HepG2 (cell line): Measurements from ENCODE around the gene CAPN2. TPM values are rescaled to one million over a fixed set of nuclear protein-coding genes. Genes with fewer than 3 reads are reported as not detected.

Experiments
- ATAC-seq: fragments of 200-7000 bp; cut with Tn5 transposase; 3 replicates; pipeline ENCODE4 v1.9.1; 2020; ENCODE audit warnings: mild to moderate bottlenecking, moderate library complexity
- BruUV-seq: library from RNA; stranded (reverse); fragments of 400-500 nt; replicated peaks from 2 replicates; lab custom pipeline; 2021; lab: Mats Ljungman, UMichigan
- CTCF ChIA-PET: fragments of 300-600 bp; formaldehyde crosslinking; extraction: SDS; loops from one replicate; lab custom pipeline; 2021; ENCODE audit warnings: low total read pairs, inconsistent platforms, low intra/inter-chr PET ratio; lab: Yijun Ruan, JAX
- POLR2A ChIA-PET: fragments of 350-600 bp; sonication (Branson Sonifier 250); formaldehyde crosslinking; loops from one replicate; lab custom pipeline; 2020; ENCODE audit warnings: antibody characterized with exemption, inconsistent platforms; lab: Yijun Ruan, JAX
- DNase-seq: peaks from one replicate; pipeline ENCODE4 v3.0.0-alpha.2; 2015; ENCODE audit warnings: low spot score
- FAIRE-seq: peaks from 3 replicates; lab custom pipeline; 2011; peaks lifted over from hg19 to GRCh38; lab: Jason Lieb, UNC
- H2AFZ ChIP-seq: one replicate; pipeline ENCODE4 v1.6.1; 2011; ENCODE audit warnings: low read length, inconsistent platforms
- H3K27ac ChIP-seq: fragments of 300-600 bp; 3 replicates; pipeline ENCODE4 v1.8.0; 2011; ENCODE audit warnings: mixed run types, mild to moderate bottlenecking, mixed read lengths, low read length, inconsistent platforms; ENCODE audit not compliant: insufficient read depth; ENCODE audit errors: extremely low read length
- H3K27me3 ChIP-seq, 2 experiments: fragments of 200-600 bp in 1 of 2; 2 replicates in 1 of 2; 3 replicates in 1 of 2; pipeline versions ENCODE4 v1.6.0 to v1.8.0; 2011; ENCODE audit warnings: low read length in 2 of 2, mild to moderate bottlenecking in 2 of 2, moderate library complexity in 2 of 2, inconsistent platforms in 1 of 2; ENCODE audit not compliant: insufficient read depth in 2 of 2, control insufficient read depth in 1 of 2
- H3K36me3 ChIP-seq, 2 experiments: fragments of 200-600 bp in 1 of 2; replicated peaks in 1 of 2; 2 replicates in 1 of 2; 3 replicates in 1 of 2; pipeline versions ENCODE4 v1.5.1 to v1.8.0; 2011; ENCODE audit warnings: low read length in 2 of 2, inconsistent platforms in 1 of 2; ENCODE audit not compliant: insufficient read depth in 2 of 2, control insufficient read depth in 1 of 2
- H3K4me1 ChIP-seq: 2 replicates; pipeline ENCODE4 v1.5.1; 2012; ENCODE audit warnings: low read length, inconsistent platforms; ENCODE audit not compliant: insufficient read depth
- H3K4me2 ChIP-seq: 2 replicates; pipeline ENCODE4 v1.6.0; 2011; ENCODE audit warnings: low read depth, low read length, inconsistent platforms
- H3K4me3 ChIP-seq, 3 experiments: fragments of 200-600 bp in 1 of 3; sonication (generic), shearing (Covaris generic) in 1 of 3; replicated peaks in 1 of 3; 2 replicates each; pipeline ENCODE4 v1.5.1; 2011 to 2016; ENCODE audit warnings: low read length in 3 of 3, inconsistent platforms in 2 of 3, low read depth in 2 of 3, mild to moderate bottlenecking in 2 of 3, control low read depth in 1 of 3, mixed read lengths in 1 of 3; ENCODE audit not compliant: insufficient read depth in 1 of 3
- H3K79me2 ChIP-seq: one replicate; pipeline ENCODE4 v1.6.1; 2011; ENCODE audit warnings: low read length, inconsistent platforms; ENCODE audit not compliant: insufficient read depth
- H3K9ac ChIP-seq: 2 replicates; pipeline ENCODE4 v1.6.0; 2011; ENCODE audit warnings: mild to moderate bottlenecking, low read depth, low read length, inconsistent platforms; ENCODE audit not compliant: insufficient read depth
- H3K9me3 ChIP-seq: 2 replicates; pipeline ENCODE4 v1.5.1; 2012; ENCODE audit warnings: mild to moderate bottlenecking, low read length
- H4K20me1 ChIP-seq: 2 replicates; pipeline ENCODE4 v1.6.0; 2011; ENCODE audit warnings: inconsistent platforms, mild to moderate bottlenecking, low read length, moderate library complexity; ENCODE audit not compliant: insufficient read depth
- AGO2 ChIP-seq: fragments of 200-400 bp; formaldehyde crosslinking; optimal IDR thresholded peaks from 2 replicates; pipeline ENCODE3; 2017; ENCODE audit warnings: mild to moderate bottlenecking, low read depth, low read length, moderate library complexity
- CBFB ChIP-seq: sonication (generic); formaldehyde crosslinking; IDR thresholded peaks from 2 replicates; pipeline ENCODE4 v1.4.0; 2020; ENCODE audit warnings: missing genetic modification reagents
- CBX1 ChIP-seq: IDR thresholded peaks from one replicate; pipeline ENCODE4 v1.6.1; 2016; ENCODE audit warnings: antibody characterized with exemption, low read depth
- DNMT1 ChIP-seq: sonication (generic); formaldehyde crosslinking; IDR thresholded peaks from 2 replicates; pipeline ENCODE4 v1.5.1; 2020; ENCODE audit warnings: mild to moderate bottlenecking, missing genetic modification reagents
- MYNN ChIP-seq: sonication (generic); formaldehyde crosslinking; IDR thresholded peaks from 2 replicates; pipeline ENCODE4 v1.4.0; 2020; ENCODE audit warnings: mild to moderate bottlenecking, low read depth, missing genetic modification reagents
- NFATC3 ChIP-seq: sonication (generic); formaldehyde crosslinking; IDR thresholded peaks from 2 replicates; pipeline ENCODE4 v1.5.1; 2020; ENCODE audit warnings: mild to moderate bottlenecking, missing genetic modification reagents
- PLRG1 ChIP-seq: fragments of 450-650 bp; conservative IDR thresholded peaks from 2 replicates; pipeline ENCODE4 v1.6.1; 2016
- RFX5 ChIP-seq: IDR thresholded peaks from 2 replicates; pipeline ENCODE4 v1.6.1; 2011; ENCODE audit warnings: low read depth, low read length, improper control_type of control experiment
- TBX3 ChIP-seq: fragments of 450-650 bp; IDR thresholded peaks from 2 replicates; pipeline ENCODE4 v1.6.1; 2017; ENCODE audit warnings: antibody characterized with exemption, mild to moderate bottlenecking, inconsistent platforms, borderline replicate concordance
- ZGPAT ChIP-seq: IDR thresholded peaks from 2 replicates; pipeline ENCODE4 v1.6.1; 2016; ENCODE audit warnings: mild to moderate bottlenecking
- ZNF234 ChIP-seq: sonication (generic); formaldehyde crosslinking; conservative IDR thresholded peaks from 2 replicates; pipeline ENCODE4 v1.5.1; 2020; ENCODE audit warnings: mild to moderate bottlenecking, missing genetic modification reagents
- ZNF615 ChIP-seq: sonication (generic); formaldehyde crosslinking; IDR thresholded peaks from 2 replicates; pipeline ENCODE4 v1.5.0; 2020; ENCODE audit warnings: mild to moderate bottlenecking, missing genetic modification reagents, borderline replicate concordance
- ZSCAN25 ChIP-seq: sonication (generic); formaldehyde crosslinking; IDR thresholded peaks from 2 replicates; pipeline ENCODE4 v1.8.0; 2022; ENCODE audit warnings: mild to moderate bottlenecking, missing genetic modification reagents
- WGBS: methylation state at CpG from one replicate; pipeline ENCODE4 v1.1.6; 2017; ENCODE audit warnings: low lambda C conversion rate; 5-methylcytosine and 5-hydroxymethylcytosine counted together
- in situ Hi-C: cut with HindIII; loops from 2 replicates; pipeline ENCODE4 v1.10.0; 2017; ENCODE audit warnings: low pct_unique_long_range_greater_than_20kb; ENCODE audit not compliant: extremely low pct_ligation_motif_present
- intact Hi-C: fragments of 100-400 bp; cut with micrococcal nuclease; formaldehyde crosslinking; loops from one replicate; pipeline ENCODE4 v1.10.0; 2022; ENCODE audit not compliant: unreplicated experiment
- polyA plus RNA-seq, 8 experiments: library from polyadenylated mRNA; depleted of rRNA in 3 of 8; stranded (reverse) in 7 of 8; unstranded in 1 of 8; fragments of >200 nt; fragmentation: Illumina TruSeq in 4 of 8; extraction: Trizol in 4 of 8; gene quantifications; 2 replicates each; pipeline versions ENCODE4 v1.2.1 to v1.2.3, GENCODE V29; 2011 to 2016; ENCODE audit warnings: low read depth in 4 of 8, missing spikeins in 1 of 8, mixed read lengths in 1 of 8; ENCODE audit not compliant: insufficient read depth in 1 of 8
- total RNA-seq, 5 experiments: library from RNA; depleted of rRNA; stranded (reverse); fragments of >200 nt; fragmentation: Illumina TruSeq; extraction: Trizol; gene quantifications; 2 replicates each; pipeline ENCODE4 v1.2.3, GENCODE V29; 2016; ENCODE audit warnings: low read depth in 1 of 5
- TF ChIP-seq, protein P1 (sequence below): sonication (generic); formaldehyde crosslinking; IDR thresholded peaks from 2 replicates; pipeline ENCODE4 v1.4.0; 2020; ENCODE audit warnings: missing genetic modification reagents, mild to moderate bottlenecking, borderline replicate concordance
- TF ChIP-seq, protein P2 (sequence below): sonication (generic); formaldehyde crosslinking; IDR thresholded peaks from 2 replicates; pipeline ENCODE4 v1.4.0; 2020; ENCODE audit warnings: low read depth, missing genetic modification reagents

The CAPN2 gene
- total and polyA plus RNA-seq, 2 of the 13 experiments (the other 11 are each of a cell fraction or from before 2014, with no cell fraction given): 6.2 to 7.4 TPM

GRCh38 chr1:223723351-223723904 is 11.1 kb downstream of the CAPN2 start:
- no peaks in the 10 kb centered on the region for H3K9me3 ChIP-seq
- ATAC-seq: no peak
- FAIRE-seq: no peak
- no peak for DNase-seq
- H3K4me2 ChIP-seq: no peak overlapping the region
- CTCF ChIA-PET: no interaction called here
- H3K79me2 ChIP-seq: no peaks in the 10 kb centered on the region
- intact Hi-C loops (no loop called here), in situ Hi-C loops (no loop called here)
- H2AFZ ChIP-seq: no peak overlapping the region
- H3K36me3 ChIP-seq: no peaks in the 10 kb centered on the region; a peak in 1 of 5 replicates
- H3K27ac ChIP-seq: no peak overlapping the region
- no peaks in the 10 kb centered on the region for H4K20me1 ChIP-seq
- BruUV-seq: no TSS peak
- POLR2A ChIA-PET: no interaction called here
- H3K4me1 ChIP-seq: peaks cover 31% of the 10 kb centered on the region
- 74% methylated on average over 6 of the region's 6 CpGs for WGBS
- H3K27me3 ChIP-seq: no peaks in the 10 kb centered on the region
- H3K9ac ChIP-seq: no peak overlapping the region
- H3K4me3 ChIP-seq: no peak overlapping the region
- TF ChIP-seq, protein P1, sequence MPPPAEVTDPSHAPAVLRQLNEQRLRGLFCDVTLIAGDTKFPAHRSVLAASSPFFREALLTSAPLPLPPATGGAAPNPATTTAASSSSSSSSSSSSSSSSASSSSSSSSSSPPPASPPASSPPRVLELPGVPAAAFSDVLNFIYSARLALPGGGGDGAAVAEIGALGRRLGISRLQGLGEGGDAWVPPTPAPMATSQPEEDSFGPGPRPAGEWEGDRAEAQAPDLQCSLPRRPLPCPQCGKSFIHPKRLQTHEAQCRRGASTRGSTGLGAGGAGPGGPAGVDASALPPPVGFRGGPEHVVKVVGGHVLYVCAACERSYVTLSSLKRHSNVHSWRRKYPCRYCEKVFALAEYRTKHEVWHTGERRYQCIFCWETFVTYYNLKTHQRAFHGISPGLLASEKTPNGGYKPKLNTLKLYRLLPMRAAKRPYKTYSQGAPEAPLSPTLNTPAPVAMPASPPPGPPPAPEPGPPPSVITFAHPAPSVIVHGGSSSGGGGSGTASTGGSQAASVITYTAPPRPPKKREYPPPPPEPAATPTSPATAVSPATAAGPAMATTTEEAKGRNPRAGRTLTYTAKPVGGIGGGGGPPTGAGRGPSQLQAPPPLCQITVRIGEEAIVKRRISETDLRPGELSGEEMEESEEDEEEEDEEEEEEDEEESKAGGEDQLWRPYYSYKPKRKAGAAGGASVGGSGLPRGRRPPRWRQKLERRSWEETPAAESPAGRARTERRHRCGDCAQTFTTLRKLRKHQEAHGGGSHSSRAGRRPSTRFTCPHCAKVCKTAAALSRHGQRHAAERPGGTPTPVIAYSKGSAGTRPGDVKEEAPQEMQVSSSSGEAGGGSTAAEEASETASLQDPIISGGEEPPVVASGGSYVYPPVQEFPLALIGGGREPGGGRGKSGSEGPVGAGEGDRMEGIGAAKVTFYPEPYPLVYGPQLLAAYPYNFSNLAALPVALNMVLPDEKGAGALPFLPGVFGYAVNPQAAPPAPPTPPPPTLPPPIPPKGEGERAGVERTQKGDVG (CRISPR knock-in tag): no peak
- TF ChIP-seq ZNF615 (no peak), CBX1 (no peak), RFX5 (no peak), PLRG1 (no peak), AGO2 (no peak), ZNF234 (CRISPR knock-in tag) (no peak), TBX3 (no peak), ZGPAT (CRISPR knock-in tag) (no peak), NFATC3 (CRISPR knock-in tag) (no peak), DNMT1 (CRISPR knock-in tag) (no peak), MYNN (no peak), ZSCAN25 (no peak), CBFB (no peak)
- TF ChIP-seq, protein P2, sequence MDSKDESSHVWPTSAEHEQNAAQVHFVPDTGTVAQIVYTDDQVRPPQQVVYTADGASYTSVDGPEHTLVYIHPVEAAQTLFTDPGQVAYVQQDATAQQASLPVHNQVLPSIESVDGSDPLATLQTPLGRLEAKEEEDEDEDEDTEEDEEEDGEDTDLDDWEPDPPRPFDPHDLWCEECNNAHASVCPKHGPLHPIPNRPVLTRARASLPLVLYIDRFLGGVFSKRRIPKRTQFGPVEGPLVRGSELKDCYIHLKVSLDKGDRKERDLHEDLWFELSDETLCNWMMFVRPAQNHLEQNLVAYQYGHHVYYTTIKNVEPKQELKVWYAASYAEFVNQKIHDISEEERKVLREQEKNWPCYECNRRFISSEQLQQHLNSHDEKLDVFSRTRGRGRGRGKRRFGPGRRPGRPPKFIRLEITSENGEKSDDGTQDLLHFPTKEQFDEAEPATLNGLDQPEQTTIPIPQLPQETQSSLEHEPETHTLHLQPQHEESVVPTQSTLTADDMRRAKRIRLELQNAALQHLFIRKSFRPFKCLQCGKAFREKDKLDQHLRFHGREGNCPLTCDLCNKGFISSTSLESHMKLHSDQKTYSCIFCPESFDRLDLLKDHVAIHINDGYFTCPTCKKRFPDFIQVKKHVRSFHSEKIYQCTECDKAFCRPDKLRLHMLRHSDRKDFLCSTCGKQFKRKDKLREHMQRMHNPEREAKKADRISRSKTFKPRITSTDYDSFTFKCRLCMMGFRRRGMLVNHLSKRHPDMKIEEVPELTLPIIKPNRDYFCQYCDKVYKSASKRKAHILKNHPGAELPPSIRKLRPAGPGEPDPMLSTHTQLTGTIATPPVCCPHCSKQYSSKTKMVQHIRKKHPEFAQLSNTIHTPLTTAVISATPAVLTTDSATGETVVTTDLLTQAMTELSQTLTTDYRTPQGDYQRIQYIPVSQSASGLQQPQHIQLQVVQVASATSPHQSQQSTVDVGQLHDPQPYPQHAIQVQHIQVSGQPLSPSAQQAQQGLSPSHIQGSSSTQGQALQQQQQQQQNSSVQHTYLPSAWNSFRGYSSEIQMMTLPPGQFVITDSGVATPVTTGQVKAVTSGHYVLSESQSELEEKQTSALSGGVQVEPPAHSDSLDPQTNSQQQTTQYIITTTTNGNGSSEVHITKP (CRISPR knock-in tag): no peak
